GM12878 (cell line): ENCODE measurements around the gene BOLA2B. TPM values are rescaled to one million over a fixed set of nuclear protein-coding genes. Genes with fewer than 3 reads are reported as not detected.

Experiments used
- CREB1 ChIP-seq: IDR thresholded peaks from 2 replicates; pipeline ENCODE4 v1.6.1; 2012; ENCODE audit warnings: low read depth, mild to moderate bottlenecking, inconsistent platforms
- EP300 ChIP-seq, 2 experiments: fragments of 150-350 bp in 1 of 2; IDR thresholded peaks; 2 replicates each; pipeline ENCODE4 v1.6.1; 2011 to 2012; ENCODE audit warnings: low read depth in 2 of 2, low read length in 2 of 2, borderline replicate concordance in 1 of 2, improper control_type of control experiment in 1 of 2, inconsistent platforms in 1 of 2; ENCODE audit not compliant: control insufficient read depth in 1 of 2
- LARP7 ChIP-seq: fragments of 450-650 bp; IDR thresholded peaks from 2 replicates; pipeline ENCODE4 v1.6.1; 2017; ENCODE audit warnings: mild to moderate bottlenecking
- PAX5 ChIP-seq: IDR thresholded peaks from 2 replicates; pipeline ENCODE4 v1.6.1; 2011; ENCODE audit warnings: low read depth, low read length, borderline replicate concordance
- SMARCA5 ChIP-seq: fragments of 450-650 bp; IDR thresholded peaks from 2 replicates; pipeline ENCODE4 v1.6.1; 2017; ENCODE audit warnings: mild to moderate bottlenecking
- STAT3 ChIP-seq: IDR thresholded peaks from 2 replicates; pipeline ENCODE4 v1.6.1; 2011; ENCODE audit warnings: low read depth, low read length, improper control_type of control experiment
- TBL1XR1 ChIP-seq: IDR thresholded peaks from 2 replicates; pipeline ENCODE4 v1.6.1; 2012; ENCODE audit warnings: low read depth, low read length, improper control_type of control experiment
- polyA plus RNA-seq, 11 experiments: library from polyadenylated mRNA; depleted of rRNA in 4 of 11; unstranded in 6 of 11; stranded (reverse) in 5 of 11; fragments of >200 nt; fragmentation: Nextera tagmentation in 4 of 11; fragmentation: Illumina TruSeq in 1 of 11; extraction: Ambion mirVana in 4 of 11; extraction: Trizol in 1 of 11; gene quantifications; 1 replicate in 1 of 11; 2 replicates in 10 of 11; pipeline versions ENCODE4 v1.2.1 to v1.2.3, GENCODE V29; 2011 to 2016; ENCODE audit warnings: inconsistent platforms in 2 of 11, missing spikeins in 2 of 11, low read depth in 1 of 11
- total RNA-seq, 4 experiments: library from RNA; depleted of rRNA in 3 of 4; stranded (reverse); fragments of >200 nt in 3 of 4; fragmentation: Illumina TruSeq in 1 of 4; extraction: Trizol in 1 of 4; gene quantifications; 2 replicates each; pipeline versions ENCODE4 v1.2.1 to v1.2.3, GENCODE V29; 2013 to 2021
- TF ChIP-seq, protein P1 (sequence below): IDR thresholded peaks from 2 replicates; pipeline ENCODE4 v1.6.1; 2011; ENCODE audit warnings: borderline replicate concordance, low read depth, mild to moderate bottlenecking, moderate library complexity, low read length; ENCODE audit not compliant: insufficient read depth, poor library complexity, severe bottlenecking
- TF ChIP-seq, protein P2 (sequence below): IDR thresholded peaks from 2 replicates; pipeline ENCODE4 v1.6.1; 2011; ENCODE audit warnings: low read depth, low read length, improper control_type of control experiment, borderline replicate concordance

BOLA2B gene
- total and polyA plus RNA-seq, 10 of the 15 experiments (the other 5 are each of a cell fraction or from before 2014, with no cell fraction given): 39.9 to 292 (median 130) TPM

- TF ChIP-seq EP300 (IDR thresholded peaks at IDR 0.05; ENCODE audit: borderline replicate concordance in 1 of 2, control insufficient read depth in 1 of 2, low read depth in 2 of 2, low read length in 2 of 2) (no peak), TBL1XR1 (no peak), LARP7 (peak; percentile 95), CREB1 (no peak), SMARCA5 (peak; percentile 87), STAT3 (no peak), PAX5 (no peak)
- TF ChIP-seq, protein P1, sequence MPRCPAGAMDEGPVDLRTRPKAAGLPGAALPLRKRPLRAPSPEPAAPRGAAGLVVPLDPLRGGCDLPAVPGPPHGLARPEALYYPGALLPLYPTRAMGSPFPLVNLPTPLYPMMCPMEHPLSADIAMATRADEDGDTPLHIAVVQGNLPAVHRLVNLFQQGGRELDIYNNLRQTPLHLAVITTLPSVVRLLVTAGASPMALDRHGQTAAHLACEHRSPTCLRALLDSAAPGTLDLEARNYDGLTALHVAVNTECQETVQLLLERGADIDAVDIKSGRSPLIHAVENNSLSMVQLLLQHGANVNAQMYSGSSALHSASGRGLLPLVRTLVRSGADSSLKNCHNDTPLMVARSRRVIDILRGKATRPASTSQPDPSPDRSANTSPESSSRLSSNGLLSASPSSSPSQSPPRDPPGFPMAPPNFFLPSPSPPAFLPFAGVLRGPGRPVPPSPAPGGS: peak; percentile 10
- TF ChIP-seq, protein P2, sequence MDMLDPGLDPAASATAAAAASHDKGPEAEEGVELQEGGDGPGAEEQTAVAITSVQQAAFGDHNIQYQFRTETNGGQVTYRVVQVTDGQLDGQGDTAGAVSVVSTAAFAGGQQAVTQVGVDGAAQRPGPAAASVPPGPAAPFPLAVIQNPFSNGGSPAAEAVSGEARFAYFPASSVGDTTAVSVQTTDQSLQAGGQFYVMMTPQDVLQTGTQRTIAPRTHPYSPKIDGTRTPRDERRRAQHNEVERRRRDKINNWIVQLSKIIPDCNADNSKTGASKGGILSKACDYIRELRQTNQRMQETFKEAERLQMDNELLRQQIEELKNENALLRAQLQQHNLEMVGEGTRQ: no peak
- TF ChIP-seq, all 136 proteins: peak for 31
Observed at GRCh38 chr16:30183233-30184095, 10.0 kb downstream of the BOLA2B start, which contains the start of gene CORO1A (continued).
